HEK293 (cell line): ENCODE data around the gene TSPAN3.

Experiments used
- KLF8 ChIP-seq: fragments of 450-650 bp; formaldehyde crosslinking; IDR thresholded peaks from 2 replicates; pipeline ENCODE4 v1.5.1; 2016; ENCODE audit warnings: missing biosample characterization, missing genetic modification characterization
- SCRT2 ChIP-seq: fragments of 450-650 bp; formaldehyde crosslinking; IDR thresholded peaks from 2 replicates; pipeline ENCODE4 v1.5.1; 2016; ENCODE audit warnings: missing biosample characterization, missing genetic modification characterization
- TCF7L2 ChIP-seq: IDR thresholded peaks from 2 replicates; pipeline ENCODE4 v1.6.1; 2011; ENCODE audit warnings: low read depth, mild to moderate bottlenecking, inconsistent platforms, low read length, moderate library complexity, borderline replicate concordance
- YY1 ChIP-seq: fragments of 450-650 bp; formaldehyde crosslinking; IDR thresholded peaks from 2 replicates; pipeline ENCODE4 v1.5.1; 2018; ENCODE audit warnings: missing biosample characterization, missing genetic modification characterization
- ZBTB17 ChIP-seq: fragments of 450-650 bp; formaldehyde crosslinking; IDR thresholded peaks from 2 replicates; pipeline ENCODE4 v1.5.1; 2016; ENCODE audit warnings: missing biosample characterization, missing genetic modification characterization
- ZBTB8A ChIP-seq: fragments of 450-650 bp; formaldehyde crosslinking; IDR thresholded peaks from 2 replicates; pipeline ENCODE4 v1.5.1; 2016; ENCODE audit warnings: missing biosample characterization, missing genetic modification characterization
- ZFP3 ChIP-seq: fragments of 450-650 bp; formaldehyde crosslinking; IDR thresholded peaks from 2 replicates; pipeline ENCODE4 v1.5.1; 2016; ENCODE audit warnings: low read depth, missing biosample characterization, missing genetic modification characterization
- ZNF2 ChIP-seq: fragments of 450-650 bp; formaldehyde crosslinking; IDR thresholded peaks from 2 replicates; pipeline ENCODE4 v1.5.1; 2016; ENCODE audit warnings: missing biosample characterization, missing genetic modification characterization
- ZNF560 ChIP-seq: fragments of 450-650 bp; formaldehyde crosslinking; IDR thresholded peaks from 2 replicates; pipeline ENCODE4 v1.5.1; 2017; ENCODE audit warnings: missing biosample characterization, missing genetic modification characterization, borderline replicate concordance
- ZSCAN16 ChIP-seq: fragments of 450-650 bp; formaldehyde crosslinking; IDR thresholded peaks from 2 replicates; pipeline ENCODE4 v1.5.1; 2016; ENCODE audit warnings: missing biosample characterization, missing genetic modification characterization
- TF ChIP-seq, protein P1 (sequence below): fragments of 450-650 bp; formaldehyde crosslinking; IDR thresholded peaks from 2 replicates; pipeline ENCODE4 v1.5.1; 2016; ENCODE audit warnings: missing biosample characterization, missing genetic modification characterization
- TF ChIP-seq, protein P2 (sequence below): sonication (generic); formaldehyde crosslinking; IDR thresholded peaks from 2 replicates; pipeline ENCODE4 v1.8.1; 2022; ENCODE audit warnings: mild to moderate bottlenecking, moderate library complexity, missing genetic modification reagents

DNA sequence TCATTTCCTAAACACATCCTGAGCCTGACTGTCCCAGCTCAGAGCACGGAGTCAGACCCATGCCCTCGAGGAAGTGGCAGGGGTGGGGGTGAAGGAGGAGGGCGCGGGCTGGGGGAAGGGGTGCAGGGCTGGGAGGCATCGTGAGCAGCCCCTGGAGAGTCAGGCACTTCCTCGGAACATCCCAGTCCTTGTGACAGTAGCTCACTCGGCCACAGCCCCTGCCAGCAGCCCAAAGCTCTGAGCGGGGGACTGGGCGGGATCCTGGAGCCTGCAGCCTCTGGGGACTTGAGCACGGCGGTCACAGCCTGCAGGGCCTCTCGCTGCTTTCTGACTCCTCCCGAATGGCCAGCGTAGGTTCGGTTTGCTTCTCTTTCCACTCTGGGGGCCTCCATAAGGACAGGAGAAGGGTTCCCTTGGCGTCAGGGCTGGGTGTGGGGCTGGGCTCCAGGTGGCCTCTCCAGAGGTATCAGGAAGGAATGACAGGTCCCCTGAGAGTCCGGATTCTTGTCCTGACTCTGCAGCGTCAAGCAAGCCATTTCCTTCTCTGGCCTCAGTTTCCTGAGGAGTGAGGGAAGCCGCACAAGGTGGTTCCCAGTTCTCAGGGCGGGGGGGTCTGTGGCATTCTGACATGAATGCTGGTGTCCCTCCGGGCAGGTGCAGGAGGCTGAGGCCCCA lies 55.1 kb downstream of the TSPAN3 start:
- TF ChIP-seq, protein P1, sequence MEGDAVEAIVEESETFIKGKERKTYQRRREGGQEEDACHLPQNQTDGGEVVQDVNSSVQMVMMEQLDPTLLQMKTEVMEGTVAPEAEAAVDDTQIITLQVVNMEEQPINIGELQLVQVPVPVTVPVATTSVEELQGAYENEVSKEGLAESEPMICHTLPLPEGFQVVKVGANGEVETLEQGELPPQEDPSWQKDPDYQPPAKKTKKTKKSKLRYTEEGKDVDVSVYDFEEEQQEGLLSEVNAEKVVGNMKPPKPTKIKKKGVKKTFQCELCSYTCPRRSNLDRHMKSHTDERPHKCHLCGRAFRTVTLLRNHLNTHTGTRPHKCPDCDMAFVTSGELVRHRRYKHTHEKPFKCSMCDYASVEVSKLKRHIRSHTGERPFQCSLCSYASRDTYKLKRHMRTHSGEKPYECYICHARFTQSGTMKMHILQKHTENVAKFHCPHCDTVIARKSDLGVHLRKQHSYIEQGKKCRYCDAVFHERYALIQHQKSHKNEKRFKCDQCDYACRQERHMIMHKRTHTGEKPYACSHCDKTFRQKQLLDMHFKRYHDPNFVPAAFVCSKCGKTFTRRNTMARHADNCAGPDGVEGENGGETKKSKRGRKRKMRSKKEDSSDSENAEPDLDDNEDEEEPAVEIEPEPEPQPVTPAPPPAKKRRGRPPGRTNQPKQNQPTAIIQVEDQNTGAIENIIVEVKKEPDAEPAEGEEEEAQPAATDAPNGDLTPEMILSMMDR (tag by site-specific recombination): no peak
- TF ChIP-seq ZNF2 (tag by site-specific recombination): no peak
- TF ChIP-seq ZBTB17: no peak
- no peak for TF ChIP-seq ZNF560 (tag by site-specific recombination)
- no peak for TF ChIP-seq YY1
- TF ChIP-seq KLF8 (tag by site-specific recombination): no peak
- TF ChIP-seq TCF7L2: no peak
- TF ChIP-seq ZBTB8A (tag by site-specific recombination): no peak
- TF ChIP-seq SCRT2 (tag by site-specific recombination): no peak
- no peak for TF ChIP-seq ZSCAN16
- TF ChIP-seq, protein P2, sequence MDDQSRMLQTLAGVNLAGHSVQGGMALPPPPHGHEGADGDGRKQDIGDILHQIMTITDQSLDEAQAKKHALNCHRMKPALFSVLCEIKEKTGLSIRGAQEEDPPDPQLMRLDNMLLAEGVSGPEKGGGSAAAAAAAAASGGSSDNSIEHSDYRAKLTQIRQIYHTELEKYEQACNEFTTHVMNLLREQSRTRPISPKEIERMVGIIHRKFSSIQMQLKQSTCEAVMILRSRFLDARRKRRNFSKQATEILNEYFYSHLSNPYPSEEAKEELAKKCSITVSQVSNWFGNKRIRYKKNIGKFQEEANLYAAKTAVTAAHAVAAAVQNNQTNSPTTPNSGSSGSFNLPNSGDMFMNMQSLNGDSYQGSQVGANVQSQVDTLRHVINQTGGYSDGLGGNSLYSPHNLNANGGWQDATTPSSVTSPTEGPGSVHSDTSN (CRISPR knock-in tag): no peak
- no peak for TF ChIP-seq ZFP3
